C4-2B (cell line): ENCODE measurements around the gene ITGAE.
A peak's percentile ranks its signal among the peaks of the same experiment; 100 is the strongest.

Experiments used
- H3K27ac ChIP-seq: fragments of 450-650 bp; 2 replicates; pipeline ENCODE4 v1.5.1; 2017
- CTCF ChIP-seq: fragments of 450-650 bp; conservative IDR thresholded peaks from 2 replicates; pipeline ENCODE4 v1.5.1; 2017; ENCODE audit warnings: mild to moderate bottlenecking
- ZFX ChIP-seq: fragments of 450-650 bp; IDR thresholded peaks from 2 replicates; pipeline ENCODE4 v1.6.1; 2017

ITGAE gene

GRCh38 chr17:3679531-3680126, 121.4 kb downstream of the ITGAE start:
- H3K27ac ChIP-seq = no peak overlapping the region
- no peak for TF ChIP-seq ZFX
- TF ChIP-seq CTCF = no peak

DNA sequence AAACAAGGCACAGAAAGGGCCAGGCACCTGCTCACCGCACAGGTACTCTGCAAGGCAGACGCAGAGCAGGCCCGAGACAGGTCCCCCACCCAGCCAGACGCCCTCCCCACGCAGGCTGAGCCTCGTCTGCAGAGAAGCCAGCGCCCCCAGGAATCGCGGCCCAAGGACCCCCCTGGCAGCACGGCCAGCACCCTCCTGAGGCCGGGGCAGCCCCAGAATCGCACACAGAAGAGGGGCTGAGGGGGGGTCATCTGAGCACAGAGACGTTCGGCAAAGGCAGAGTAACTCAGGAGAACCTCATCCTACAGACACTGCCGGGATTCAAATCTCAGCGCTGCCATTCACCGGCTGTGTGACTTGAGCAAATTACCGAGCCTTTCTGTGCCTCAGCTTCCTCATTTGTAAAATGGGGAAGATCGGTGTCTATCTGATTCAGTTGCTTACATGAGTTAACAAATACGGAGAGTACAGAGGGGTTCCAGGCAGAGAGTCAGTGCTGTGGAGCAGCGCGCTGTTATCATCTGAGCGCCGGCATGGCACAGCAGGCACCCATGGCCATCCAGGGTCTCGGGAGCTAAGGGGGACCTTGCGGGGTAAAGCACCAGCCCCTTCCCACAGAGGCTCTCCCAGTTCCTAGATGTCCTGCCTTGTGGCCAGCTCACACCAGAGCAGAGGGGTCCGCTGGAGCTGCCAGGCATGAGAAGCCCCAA, 122.0 kb downstream of the ITGAE start:
- TF ChIP-seq CTCF = no peak
- no peak for TF ChIP-seq ZFX
- no peak overlapping the region for H3K27ac ChIP-seq

DNA sequence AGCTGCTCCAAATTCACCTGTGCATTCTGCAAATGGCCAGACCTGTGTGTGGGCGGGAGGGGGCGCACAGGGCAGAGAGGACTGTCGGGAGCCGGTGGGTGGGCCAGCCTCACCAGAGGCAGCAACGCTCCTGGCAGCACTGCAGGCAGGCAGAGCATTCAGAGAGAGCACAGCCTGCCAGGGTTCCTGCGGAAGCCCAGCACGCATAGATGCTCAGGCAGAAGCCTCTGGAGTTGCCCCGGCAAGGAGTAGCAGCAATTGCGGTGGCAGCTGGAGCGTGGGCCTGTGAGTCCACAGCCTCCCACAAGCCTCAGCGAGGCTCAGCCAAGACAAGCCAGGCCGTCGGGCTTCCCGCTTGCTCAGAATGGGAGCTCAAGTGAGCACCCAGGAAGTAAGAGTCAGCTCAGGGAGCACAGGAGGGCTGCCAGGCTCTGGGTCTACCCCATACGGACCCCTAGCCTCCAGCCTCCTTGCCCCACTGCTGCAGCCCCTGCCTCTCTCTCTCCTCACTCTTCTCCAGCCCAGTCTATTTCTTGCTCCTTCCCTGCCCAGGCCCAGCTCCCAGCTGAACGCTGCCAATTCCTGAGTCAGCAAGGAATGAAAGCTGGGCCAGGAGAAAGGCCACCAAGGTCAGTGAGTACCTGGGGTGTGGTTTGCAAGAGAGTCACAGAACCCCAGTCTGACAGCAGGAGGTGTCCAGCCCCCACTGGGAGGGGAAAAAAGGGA, 122.7 kb downstream of the ITGAE start:
- TF ChIP-seq CTCF (no peak), ZFX (no peak)
- H3K27ac ChIP-seq = no peak overlapping the region

- no peak overlapping the region for H3K27ac ChIP-seq
- TF ChIP-seq ZFX (no peak), CTCF (no peak)
Measured at GRCh38 chr17:3675886-3676285, 125.1 kb downstream of the ITGAE start.

- no peak overlapping the region for H3K27ac ChIP-seq
- TF ChIP-seq CTCF (no peak), ZFX (no peak)
Measured at GRCh38 chr17:3672571-3672970, 128.4 kb downstream of the ITGAE start.

GRCh38 chr17:3669548-3669947, 131.4 kb downstream of the ITGAE start:
- no peak for TF ChIP-seq CTCF
- TF ChIP-seq ZFX = no peak
- H3K27ac ChIP-seq = peak overlapping the region; percentile 96

- peak; percentile 44; the same call in 1 of the 2 replicates for TF ChIP-seq ZFX
- TF ChIP-seq CTCF = no peak
- peak overlapping the region; percentile 96 for H3K27ac ChIP-seq
Measured at GRCh38 chr17:3669085-3669347, 132.0 kb downstream of the ITGAE start.
